GM19239 (cell line): Measurements from ENCODE around the gene IKZF3.
"Not testable (repeated sequence)": the region's sequence is repeated elsewhere in the genome, so short reads cannot be mapped to it uniquely, and the experiment has no call there.

Experiments used
- DNase-seq: peaks from one replicate; pipeline ENCODE4 v3.0.0; 2011; ENCODE audit warnings: low spot score; ENCODE audit not compliant: insufficient read length
- FAIRE-seq: peaks from 2 replicates; lab custom pipeline; 2011; peaks lifted over from hg19 to GRCh38; lab: Jason Lieb, UNC

Gene IKZF3

GRCh38 chr17:39863244-39863917 is 731 bp downstream of the IKZF3 start:
- no peak for DNase-seq
- peak; percentile 90 for FAIRE-seq

DNA sequence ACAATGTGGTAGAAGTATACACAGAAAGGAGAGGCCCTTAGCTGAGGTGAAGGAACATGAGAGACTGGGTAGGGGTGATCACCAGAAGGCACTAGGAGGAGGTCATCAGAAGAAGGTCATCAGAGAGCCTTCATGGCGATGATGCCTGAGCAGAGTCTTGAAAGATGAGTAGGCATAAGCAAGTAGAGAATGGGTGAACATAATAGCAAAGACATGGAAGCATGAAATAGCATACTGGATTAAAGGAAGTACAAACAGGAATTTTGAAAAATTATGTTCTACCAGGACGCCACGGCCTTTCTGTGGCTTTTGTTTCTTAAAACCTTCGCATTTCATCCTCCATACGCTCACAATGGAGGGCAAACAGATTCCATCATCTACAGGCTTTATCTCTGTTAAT is 2.9 kb downstream of the IKZF3 start:
- DNase-seq (no peak), FAIRE-seq (peak; percentile 92)

DNA sequence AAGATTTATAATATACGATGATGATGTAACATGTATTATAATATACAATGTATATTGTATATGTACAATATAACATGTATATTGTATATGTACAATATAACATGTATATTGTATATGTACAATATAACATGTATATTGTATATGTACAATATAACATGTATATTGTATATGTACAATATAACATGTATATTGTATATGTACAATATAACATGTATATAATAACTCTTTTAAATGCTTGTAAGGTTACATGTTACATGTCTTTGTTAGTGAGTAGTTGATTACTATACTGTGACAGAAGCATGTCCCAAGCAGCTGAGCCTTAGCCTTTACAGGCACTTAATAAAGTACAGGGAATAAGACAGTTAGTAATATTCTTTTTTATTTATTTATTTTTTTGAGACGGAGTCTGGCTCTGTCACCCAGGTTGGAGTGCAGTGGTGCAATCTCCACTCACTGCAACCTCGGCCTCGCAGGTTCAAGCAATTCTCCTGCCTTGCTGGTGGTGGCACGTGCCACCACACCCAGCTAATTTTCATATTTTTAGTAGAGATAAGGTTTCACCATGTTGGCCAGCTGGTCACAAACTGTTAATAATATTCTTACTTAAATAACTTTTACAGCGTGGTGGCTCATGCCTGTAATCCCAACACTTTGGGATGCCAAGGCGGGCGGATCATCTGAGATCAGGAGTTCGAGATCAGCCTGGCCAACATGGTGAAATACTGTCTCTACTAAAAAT is 8.0 kb downstream of the IKZF3 start:
- not testable (repeated sequence) for DNase-seq, FAIRE-seq

DNA sequence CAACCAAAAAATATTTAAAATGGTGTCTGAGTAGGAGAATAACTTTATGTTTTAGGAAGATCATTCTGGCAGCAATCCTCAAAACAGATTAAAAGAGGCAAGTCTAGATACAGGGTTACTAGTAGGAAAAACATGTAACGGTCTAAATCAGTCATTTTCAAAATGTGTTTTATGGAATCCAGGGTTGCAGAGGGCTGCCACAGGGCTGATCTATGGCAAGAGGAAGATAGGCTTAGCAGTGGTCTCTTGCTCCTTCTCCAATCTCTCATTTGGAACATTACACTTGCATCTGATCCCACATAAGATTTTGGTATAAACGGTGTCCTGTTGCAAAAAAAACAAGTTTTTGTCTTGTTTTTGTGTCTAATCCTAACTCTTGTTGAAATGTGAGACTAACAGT is 9.2 kb downstream of the IKZF3 start:
- DNase-seq (no peak), FAIRE-seq (no peak)

- FAIRE-seq (peak; percentile 81), DNase-seq (no peak)
Observed at GRCh38 chr17:39852239-39852638, 11.9 kb downstream of the IKZF3 start.

- FAIRE-seq, DNase-seq: not testable (repeated sequence)
Observed at GRCh38 chr17:39850186-39850585, 13.9 kb downstream of the IKZF3 start.

DNA sequence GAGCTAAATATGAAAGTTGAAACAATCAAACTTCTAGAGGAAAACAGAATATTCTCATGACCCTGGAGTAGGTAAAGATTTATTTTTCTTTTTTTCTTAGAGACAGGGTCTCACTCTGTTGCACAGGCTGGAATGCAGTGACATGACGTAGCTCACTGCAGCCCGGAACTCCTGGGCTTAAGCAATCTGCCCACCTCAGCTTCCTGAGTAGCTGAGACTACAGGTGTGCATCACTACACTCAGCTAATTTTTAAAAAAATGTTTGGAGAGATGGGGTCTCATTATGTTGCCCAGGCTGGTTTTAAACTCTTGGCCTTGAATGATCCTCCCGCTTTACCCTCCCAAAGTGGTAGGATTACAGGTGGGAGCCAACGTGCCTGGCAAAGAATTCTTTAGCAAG is 15.5 kb downstream of the IKZF3 start:
- FAIRE-seq = peak; percentile 37

GRCh38 chr17:39846205-39846604 is 17.9 kb downstream of the IKZF3 start:
- no peak for FAIRE-seq
- DNase-seq = no peak

More for the DNA sequence above, 15.5 kb downstream of the IKZF3 start:
- no peak for DNase-seq

DNA sequence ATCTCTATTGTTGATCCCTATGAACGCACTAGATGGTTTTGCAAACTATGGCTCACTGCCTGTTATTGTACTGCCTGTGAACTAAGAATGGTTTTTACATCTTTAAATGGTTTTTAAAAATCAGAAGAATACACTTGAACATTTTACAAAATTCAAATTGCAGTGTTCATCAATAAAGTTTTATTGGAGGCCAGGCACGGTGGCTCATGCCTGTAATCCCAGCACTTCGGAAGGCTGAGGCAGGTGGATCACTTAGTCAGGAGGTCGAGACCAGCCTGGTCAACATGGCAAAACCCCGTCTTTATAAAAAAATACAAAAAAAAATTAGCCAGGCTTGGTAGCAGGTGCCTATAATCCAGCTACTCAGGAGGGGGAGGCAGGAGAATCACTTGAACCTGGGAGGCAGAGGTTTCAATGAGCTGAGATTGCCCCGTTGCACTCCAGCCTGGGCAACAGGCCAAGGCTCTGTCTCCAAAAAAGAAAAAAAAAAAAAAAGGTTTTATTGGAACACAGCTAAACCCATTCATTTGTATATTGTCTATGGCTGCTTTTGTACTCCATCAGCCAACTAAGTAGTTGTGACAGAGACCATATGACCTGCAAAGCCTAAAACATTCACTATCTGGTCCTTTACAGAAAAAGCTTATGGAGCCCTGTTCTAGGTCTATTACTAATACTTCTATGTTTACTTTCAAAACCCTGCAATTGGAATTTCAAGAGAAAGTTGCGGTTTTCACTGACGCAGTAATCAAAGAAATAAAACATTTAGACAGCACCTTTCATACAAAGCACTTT is 18.9 kb downstream of the IKZF3 start:
- DNase-seq (no peak), FAIRE-seq (peak; percentile 52)

GRCh38 chr17:39841134-39841683 is 22.9 kb downstream of the IKZF3 start:
- no peak for DNase-seq
- no peak for FAIRE-seq

- peak; percentile 26 for FAIRE-seq
- no peak for DNase-seq
Observed at GRCh38 chr17:39838784-39839183, 25.3 kb downstream of the IKZF3 start.

DNA sequence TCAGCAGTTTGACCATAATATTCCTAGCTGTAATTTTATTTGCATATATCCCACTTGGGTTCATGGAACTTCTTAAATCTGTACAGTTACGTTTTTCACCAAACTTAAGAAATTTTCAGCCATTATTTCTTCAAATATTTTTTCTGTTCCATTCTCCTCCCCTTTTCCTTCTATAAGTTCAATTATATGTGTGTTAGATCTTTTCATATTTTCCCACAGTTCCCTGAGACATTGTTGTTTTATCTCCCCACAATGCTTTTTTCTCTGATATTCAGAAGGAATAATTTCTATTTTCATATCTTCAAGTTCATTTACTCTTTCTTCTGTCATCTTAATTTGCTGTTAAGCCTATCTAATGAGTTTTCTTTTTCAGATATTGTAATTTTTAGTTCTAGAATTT is 26.1 kb downstream of the IKZF3 start:
- DNase-seq = no peak
- FAIRE-seq = no peak

DNA sequence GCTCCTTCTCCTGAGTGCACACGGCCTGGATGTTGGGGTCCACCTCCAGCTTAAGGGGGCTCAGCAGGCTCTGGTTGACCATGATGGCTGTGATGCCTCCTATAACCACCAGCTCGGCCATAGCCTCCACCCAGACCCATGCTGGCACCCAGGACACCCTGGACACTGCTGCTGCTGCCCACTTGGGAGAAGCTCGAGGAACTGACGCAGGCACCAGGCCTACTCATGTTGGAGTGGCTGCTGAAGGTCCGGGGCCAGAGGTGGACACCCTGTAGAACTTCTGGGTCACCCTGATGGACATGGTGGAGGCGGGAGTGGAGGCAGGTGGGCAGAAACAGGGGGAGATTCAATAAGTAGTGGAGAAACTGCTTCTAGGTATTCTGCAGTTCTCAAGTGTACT is 28.0 kb downstream of the IKZF3 start:
- DNase-seq (no peak), FAIRE-seq (no peak)

GRCh38 chr17:39835038-39835786 is 28.9 kb downstream of the IKZF3 start:
- no peak for DNase-seq
- FAIRE-seq = no peak

DNA sequence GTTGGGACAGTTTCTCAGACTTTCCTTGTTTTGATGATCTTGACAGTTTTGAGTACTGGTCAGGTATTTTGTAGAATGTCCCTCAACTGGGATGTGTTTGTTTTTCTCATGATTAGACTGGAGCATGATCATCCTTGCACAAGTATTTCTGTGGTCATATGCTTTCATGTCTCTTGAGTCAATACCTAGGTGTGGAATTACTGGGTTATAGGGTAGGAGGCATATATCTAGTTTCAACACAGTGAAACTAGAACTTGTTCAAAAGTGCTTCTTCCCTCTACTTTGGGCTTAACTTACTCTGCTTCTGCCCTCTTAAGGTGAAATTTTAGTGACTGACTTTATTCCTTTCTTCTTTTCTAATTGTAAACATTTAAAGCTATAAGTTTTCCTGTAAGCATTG is 30.1 kb downstream of the IKZF3 start:
- FAIRE-seq (no peak), DNase-seq (no peak)

GRCh38 chr17:39831588-39831987 is 32.5 kb downstream of the IKZF3 start:
- FAIRE-seq (no peak), DNase-seq (no peak)

DNA sequence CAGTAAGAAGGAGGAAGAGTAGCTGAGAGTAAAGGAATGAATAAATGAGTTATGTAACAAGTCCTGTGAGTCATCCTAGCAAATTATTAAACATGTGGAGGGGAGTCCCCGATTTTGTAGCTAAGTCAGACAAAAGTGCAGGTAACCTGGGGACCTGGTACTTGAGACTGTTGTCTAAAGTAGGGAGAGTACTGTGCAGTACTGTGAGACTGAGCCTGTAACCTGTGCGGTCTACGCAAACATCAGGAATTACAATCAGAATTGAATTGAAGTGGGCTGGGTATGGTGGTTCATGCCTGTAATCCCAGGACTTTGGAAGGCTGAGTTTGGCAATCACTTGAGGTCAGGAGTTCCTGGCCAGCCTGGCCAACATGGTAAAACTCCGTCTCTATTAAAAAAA is 35.7 kb downstream of the IKZF3 start:
- DNase-seq (no peak), FAIRE-seq (peak; percentile 76)

DNA sequence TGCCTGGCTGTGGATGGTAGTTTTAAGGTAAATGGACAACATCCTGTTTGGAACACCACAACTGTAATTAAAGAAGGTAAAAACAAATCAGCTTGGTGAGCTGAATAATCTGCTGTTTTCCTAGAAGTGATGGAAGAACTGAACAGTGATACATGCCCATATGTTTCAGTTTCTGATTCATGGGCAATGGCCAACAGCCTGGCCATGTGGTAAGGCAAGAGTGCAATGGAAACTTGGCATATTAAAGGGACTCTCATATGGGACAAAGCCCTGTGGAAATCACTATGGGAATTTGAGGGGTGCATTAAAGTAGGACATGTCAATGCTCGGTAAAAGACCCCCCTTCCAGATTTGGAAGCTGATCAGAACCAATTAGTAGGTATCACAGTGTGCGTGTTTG is 37.8 kb downstream of the IKZF3 start:
- DNase-seq (no peak), FAIRE-seq (no peak)

DNA sequence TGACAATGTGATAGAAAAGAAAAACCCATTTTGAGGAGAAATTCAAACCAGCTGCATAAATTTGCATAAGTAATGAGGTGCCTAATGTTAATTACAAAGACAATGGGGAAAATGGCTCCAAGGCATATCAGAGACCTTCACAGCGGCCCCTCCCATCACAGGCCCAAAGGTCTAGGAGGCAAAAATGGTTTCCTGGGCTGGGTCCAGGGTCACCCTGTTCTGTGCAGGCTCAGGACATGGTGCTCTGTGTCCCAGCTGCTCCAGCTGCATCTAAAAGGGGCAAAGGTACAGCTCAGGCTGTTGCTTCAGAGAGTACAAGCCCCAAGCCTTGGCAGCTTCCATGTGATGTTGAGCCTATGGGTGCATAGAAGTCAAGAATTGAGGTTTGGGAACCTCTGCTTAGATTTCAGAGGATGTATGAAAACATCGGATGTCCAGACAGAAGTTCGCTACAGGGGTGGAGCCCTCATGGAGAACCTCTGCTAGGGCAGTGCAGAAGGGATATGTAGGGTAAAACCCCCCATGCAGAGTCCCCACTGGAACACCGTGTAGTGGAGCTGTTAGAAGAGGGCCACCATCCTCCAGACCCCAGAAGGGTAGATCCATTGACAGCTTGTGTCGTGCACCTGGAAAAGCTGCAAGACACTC is 40.6 kb downstream of the IKZF3 start:
- DNase-seq = no peak
- no peak for FAIRE-seq

GRCh38 chr17:39822051-39822451 is 42.1 kb downstream of the IKZF3 start:
- DNase-seq = no peak
- FAIRE-seq = peak; percentile 83
